TTC549 (cell line): ENCODE data around the gene BIRC5.

Experiments
- FAIRE-seq: peaks from 2 replicates; lab custom pipeline; 2012; peaks lifted over from hg19 to GRCh38; lab: Jason Lieb, UNC

Gene BIRC5

GRCh38 chr17:78256707-78257591 is 42.9 kb downstream of the BIRC5 start:
- no peak for FAIRE-seq

GRCh38 chr17:78257810-78258322 is 43.8 kb downstream of the BIRC5 start:
- FAIRE-seq: no peak

GRCh38 chr17:78258323-78259191 is 44.5 kb downstream of the BIRC5 start:
- FAIRE-seq: no peak

DNA sequence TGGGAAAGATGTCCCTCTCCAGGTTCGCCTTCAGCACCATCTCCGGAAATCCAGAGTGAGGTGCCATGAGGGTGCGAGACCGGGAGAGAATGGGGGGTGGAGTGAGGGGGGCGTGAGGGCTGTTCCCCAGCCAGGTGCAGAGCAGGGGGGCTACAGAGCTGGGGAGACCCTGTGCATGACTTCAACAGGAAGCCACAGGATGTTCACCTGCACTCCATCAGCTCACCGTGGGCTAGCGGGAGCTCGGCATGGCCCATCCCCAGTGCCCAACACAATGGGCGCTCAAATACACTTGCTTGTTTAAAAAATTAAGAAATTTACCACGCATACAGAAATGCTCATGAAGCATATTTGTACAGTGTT is 45.1 kb downstream of the BIRC5 start:
- FAIRE-seq: no peak

- no peak for FAIRE-seq
Observed at GRCh38 chr17:78263063-78263735, 49.1 kb downstream of the BIRC5 start.

DNA sequence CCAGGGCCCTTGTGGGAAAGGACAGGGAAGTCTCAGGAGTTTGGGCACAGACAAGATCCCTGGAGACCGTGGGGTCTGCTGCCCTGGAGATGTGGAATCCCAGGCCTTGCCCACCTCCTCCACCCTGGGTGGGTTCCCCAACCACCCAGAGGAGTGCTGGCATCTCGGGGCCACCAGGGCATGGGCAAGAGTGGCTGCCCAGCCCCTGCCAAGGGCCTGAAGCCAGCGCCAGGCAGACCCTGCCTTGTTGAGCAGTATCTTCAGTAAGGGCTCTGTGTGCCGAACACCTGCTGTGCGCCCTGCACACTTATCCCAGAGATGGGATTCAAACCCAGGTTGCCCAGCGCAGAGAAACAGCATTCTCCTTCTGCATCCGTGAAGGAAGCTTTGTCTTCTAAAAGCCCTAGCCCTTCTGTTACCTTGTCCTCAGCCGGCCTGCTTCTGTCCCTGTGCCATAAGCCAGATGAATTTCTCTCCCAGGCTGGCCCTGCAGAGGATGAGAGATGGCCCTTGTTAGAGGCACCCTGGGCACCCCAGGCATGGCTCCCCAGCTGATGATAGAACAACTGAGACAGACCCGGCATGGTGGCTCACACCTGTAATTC is 49.8 kb downstream of the BIRC5 start:
- no peak for FAIRE-seq

- no peak for FAIRE-seq
Observed at GRCh38 chr17:78264590-78264989, 50.5 kb downstream of the BIRC5 start.

DNA sequence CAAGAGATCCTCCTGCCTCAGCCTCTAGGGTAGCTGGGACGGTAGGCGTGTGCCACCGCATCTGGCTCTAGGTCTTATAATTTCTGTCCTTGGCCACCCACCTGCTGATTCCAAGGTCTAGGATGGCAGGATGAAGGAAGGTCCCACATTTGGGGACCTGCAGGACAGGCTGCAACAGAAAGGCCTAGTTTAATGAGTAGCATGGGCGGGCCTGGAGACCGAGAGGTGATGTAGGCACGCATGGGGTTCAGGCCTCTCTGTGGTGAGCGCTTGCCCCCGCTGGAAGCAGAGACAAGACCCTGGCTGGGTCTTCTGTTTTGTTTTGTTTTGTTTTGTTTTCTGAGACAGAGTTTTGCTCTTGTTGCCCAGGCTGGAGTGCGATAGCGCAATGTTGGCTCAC is 51.1 kb downstream of the BIRC5 start:
- FAIRE-seq: no peak

DNA sequence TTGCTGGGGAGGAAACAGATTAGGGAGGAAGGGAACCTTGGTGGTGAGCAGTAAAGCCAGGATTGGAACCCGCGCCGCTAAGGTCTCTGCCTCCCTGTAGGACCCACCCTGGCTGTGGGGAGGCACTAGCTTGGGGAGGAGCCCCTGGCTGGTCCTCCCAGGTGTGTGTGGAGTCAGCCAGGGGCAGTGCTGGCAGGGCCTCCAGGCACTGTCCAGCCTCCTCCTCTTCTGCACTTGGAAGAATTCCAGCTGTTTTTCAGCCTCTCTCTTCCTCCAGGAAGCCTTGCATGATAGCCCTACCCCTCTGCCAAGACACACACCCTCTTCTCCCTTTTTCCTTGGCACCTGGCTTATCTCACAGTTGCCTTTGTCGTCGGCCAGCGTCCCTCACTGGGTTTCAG is 52.2 kb downstream of the BIRC5 start:
- FAIRE-seq: no peak

DNA sequence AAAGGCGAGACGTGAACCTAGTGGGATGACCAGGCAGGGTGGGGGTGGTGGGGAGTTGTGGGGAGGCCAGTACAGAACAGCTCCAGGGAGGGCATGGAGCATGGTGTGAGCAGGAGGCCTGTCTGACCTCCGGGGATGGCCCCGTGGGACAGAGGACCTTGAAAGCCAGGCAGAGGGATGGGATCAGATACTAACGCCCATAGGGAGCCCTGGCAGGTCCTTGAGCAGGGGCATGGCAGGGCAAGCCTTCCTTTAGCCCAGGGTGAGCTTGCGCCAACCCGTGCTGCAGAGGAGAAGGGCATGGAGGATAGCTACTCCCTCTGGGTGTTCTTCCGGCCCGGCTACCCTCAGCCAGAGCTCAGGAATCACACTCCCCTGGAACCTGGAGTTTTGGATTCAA is 52.7 kb downstream of the BIRC5 start:
- no peak for FAIRE-seq

GRCh38 chr17:78267253-78268073 is 53.4 kb downstream of the BIRC5 start:
- no peak for FAIRE-seq

DNA sequence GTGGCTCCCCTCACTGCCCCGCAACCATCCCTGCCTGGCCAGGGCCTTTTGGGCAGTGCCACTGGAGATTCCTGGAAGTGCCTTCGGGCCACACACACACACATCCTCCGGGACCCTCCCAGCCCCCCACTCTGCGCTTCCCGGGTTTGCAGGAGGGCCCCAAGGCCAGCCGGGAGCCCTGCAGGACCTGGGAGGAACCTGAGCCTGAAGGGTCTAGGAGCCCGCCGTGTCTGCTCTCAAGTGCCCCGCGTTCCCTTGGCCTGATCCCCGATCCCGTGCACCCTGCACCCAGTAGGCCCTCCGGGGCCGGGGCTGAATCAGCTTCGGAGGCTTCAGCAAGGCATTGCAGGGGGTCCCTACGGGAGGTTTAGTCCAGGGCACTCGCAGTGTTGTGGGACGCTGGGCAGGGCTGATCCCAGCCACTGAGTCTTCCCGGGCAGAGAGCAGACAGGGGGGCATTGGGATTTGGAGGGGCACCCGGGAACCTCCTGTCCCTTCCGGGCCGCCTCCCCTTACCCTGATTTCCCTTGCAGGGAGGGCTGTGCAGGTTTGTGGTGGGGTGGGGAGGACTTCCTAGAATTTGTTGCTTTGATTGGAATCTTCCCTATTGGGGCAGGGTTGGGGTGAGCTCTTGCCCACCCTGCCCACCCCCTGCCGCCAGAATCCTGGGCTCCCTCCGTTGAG is 54.3 kb downstream of the BIRC5 start:
- no peak for FAIRE-seq

- peak; percentile 29 for FAIRE-seq
Observed at GRCh38 chr17:78268951-78269905, 55.2 kb downstream of the BIRC5 start.

DNA sequence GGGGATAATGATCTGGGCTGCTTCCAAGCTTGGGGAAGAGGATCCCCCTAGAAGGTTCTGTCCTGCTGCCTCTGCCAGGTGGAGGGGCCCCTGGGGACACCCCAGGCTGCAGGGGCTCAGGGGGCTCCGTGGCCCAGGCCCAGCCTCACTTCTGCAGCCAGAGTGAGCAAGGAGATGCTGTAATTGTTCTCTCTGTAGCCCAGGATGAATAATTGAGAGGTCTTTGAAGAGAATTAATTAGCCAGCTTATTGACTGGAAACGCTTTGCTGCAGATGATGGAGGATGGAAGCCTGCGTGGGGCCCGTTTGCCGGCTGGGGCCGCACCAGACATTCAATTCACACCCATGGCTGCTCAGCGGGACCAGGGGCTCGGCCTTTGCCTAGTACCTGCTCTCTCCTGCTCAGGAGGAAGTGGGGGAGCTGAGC is 55.9 kb downstream of the BIRC5 start:
- FAIRE-seq: no peak

DNA sequence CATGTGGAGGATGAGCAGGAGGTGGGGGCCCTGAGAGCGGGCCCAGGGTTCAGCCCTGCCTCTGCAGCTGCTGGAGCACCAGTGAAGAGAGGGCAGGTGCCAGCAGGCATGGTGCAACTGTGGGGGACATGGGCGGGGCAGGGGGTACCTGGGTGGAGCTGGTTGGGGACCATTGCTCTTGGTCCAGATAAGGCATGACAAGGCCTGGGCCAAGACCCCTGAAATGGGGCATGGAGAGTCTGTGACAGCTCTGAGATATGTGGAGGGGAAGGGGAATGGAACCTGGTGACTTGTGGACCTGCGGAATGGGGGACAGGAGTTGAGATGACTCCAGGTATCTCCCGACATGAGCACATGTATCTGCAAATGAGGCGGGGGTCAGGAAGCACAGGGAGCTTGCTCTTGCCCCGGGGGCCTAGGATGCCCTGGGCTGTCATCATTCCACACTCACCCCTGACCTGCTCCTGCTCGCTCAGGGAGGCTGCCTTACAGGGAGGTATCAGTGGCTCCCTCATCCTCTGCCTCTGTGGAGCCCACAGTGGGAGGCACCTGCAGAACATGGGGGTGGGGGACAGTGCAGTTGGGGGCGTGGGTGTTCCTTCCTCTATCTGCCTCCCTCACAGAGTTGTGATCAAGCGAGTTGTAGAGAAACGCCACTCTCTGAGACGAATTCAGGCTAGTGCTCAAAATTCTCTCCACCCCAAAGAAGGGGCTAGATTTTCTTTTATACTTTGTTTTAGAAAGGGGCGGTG is 57.5 kb downstream of the BIRC5 start:
- no peak for FAIRE-seq

- no peak for FAIRE-seq
Observed at GRCh38 chr17:78272181-78272913, 58.3 kb downstream of the BIRC5 start.

DNA sequence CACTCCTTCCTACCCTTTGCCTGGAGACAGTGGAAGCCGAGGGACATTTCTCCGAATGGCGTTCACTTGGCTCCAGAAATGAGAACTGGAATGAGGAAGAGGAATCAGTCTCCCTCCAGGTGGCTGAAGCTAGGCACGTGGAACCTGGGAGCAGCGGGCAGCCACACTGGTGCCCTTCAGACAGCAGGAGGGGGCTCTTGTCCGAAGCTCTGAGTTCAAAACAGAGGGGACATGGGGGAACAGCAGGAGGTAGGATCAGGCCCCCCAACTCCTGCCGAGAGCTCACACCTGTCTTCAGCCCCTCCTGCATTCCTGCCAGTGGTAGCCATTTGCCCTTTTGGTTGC is 58.8 kb downstream of the BIRC5 start:
- FAIRE-seq: no peak

- FAIRE-seq: no peak
Observed at GRCh38 chr17:78273813-78274212, 59.8 kb downstream of the BIRC5 start.
